Measurements from ENCODE around the gene RBFOX2.

- TF ChIP-seq CTCF (IDR thresholded peaks at IDR 0.05) = no peak
- TF ChIP-seq CHD2 (IDR thresholded peaks at IDR 0.05; ENCODE audit: low read length, partially characterized antibody) = no peak
- TF ChIP-seq MAX (IDR thresholded peaks at IDR 0.05; ENCODE audit: low read depth) = no peak
- TF ChIP-seq IRF3 (IDR thresholded peaks at IDR 0.05; ENCODE audit: low read depth, low read length) = no peak
- no peak for TF ChIP-seq TAF1 (IDR thresholded peaks at IDR 0.05; ENCODE audit: borderline replicate concordance, low read depth, low read length)
- no peak for TF ChIP-seq JUND (IDR thresholded peaks at IDR 0.05)
These were observed 288.0 kb downstream of the RBFOX2 start for GRCh38 chr22:35740616-35741015.
